Heart left ventricle (tissue), 13 donors: Measurements from ENCODE around the gene RASL11B.

ENCODE experiments used
- POLR2A ChIP-seq, 2 donors: fragments of 450-650 bp; IDR thresholded peaks; one replicate each; pipeline ENCODE4 v1.6.1; 2017; ENCODE audit warnings: antibody characterized with exemption in 2 of 2, mild to moderate bottlenecking in 2 of 2, moderate library complexity in 2 of 2
- TF ChIP-seq, protein P1 (sequence below), 12 donors: fragments of 200-600 bp; sonication (generic) in 4 of 12; IDR thresholded peaks; one replicate each; pipeline versions ENCODE4 v1.5.0 to v1.8.0; 2018 to 2022; ENCODE audit warnings: antibody characterized with exemption in 12 of 12, mild to moderate bottlenecking in 5 of 12
- donor health status: ischemic (EF 13 %, LVEDD 7.1; RV severe dilation, severe dysfunction).
- donor health status: DM: no; HTN: yes; CAD: no.
- donor health status: DM: no; HTN: no; CAD: no.
- donor health status: ischemic (EF 25% LVEDD 6.9; RV normal size, moderate dysfunction).
- donor health status: ischemic (EF 25% LVEDD 5.7; RV mildly dilated, moderate dysfunction).
- donor health status: ischemic (EF 35%, LVEDD 5.7; RV mildly dilated, moderate dysfunction).
- donor health status: nonischemic (EF 11% LVEDD 7.7; RV severe dilation, severe dysfunction).
- donor health status: DM: yes; HTN: yes; CAD: no.
- donor health status: PGD.
- donor health status: ischemic (EF 29% LVEDD 5.4; RV normal size, mild dysfunction).
- donor health status: nonischemic (EF 23%, LVEDD 6.1; RV moderate dilation, normal function).

DNA sequence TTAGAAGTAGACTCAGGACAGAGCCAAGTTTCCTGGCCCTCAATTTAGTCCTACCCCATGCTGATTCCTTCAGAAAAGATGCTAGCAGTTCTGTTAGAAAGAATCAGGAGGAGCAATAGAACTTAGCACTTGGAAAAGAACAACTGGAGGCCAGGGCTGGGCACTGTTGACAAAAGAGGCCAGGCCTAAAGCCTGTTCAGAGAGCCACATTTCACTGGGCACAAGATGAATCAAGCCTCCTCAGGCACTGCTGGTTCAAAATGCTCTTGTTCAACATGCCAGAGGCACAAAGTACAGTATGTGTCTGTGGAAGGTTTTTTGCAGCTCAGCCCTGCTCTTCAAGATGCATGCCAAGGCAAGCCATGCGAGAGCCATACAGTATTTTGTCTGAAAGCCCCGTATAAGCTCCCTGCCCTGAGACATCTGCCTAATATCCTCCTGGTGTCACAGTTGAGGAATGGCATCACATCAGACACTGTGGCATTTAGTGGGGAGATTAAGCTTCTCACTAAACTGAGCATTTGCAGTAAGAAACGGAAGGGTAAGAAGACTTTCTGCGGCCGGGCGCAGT is 53.7 kb downstream of the RASL11B start:
- TF ChIP-seq, protein P1, sequence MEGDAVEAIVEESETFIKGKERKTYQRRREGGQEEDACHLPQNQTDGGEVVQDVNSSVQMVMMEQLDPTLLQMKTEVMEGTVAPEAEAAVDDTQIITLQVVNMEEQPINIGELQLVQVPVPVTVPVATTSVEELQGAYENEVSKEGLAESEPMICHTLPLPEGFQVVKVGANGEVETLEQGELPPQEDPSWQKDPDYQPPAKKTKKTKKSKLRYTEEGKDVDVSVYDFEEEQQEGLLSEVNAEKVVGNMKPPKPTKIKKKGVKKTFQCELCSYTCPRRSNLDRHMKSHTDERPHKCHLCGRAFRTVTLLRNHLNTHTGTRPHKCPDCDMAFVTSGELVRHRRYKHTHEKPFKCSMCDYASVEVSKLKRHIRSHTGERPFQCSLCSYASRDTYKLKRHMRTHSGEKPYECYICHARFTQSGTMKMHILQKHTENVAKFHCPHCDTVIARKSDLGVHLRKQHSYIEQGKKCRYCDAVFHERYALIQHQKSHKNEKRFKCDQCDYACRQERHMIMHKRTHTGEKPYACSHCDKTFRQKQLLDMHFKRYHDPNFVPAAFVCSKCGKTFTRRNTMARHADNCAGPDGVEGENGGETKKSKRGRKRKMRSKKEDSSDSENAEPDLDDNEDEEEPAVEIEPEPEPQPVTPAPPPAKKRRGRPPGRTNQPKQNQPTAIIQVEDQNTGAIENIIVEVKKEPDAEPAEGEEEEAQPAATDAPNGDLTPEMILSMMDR (IDR thresholded peaks at IDR 0.05): no peak
- no peak for TF ChIP-seq POLR2A (IDR thresholded peaks at IDR 0.05)
